Progenitor cell of endocrine pancreas (in vitro differentiated cells): ENCODE data around the gene PPP6C. TPM values are rescaled to one million over a fixed set of nuclear protein-coding genes. Genes with fewer than 3 reads are reported as not detected.
"Not testable (repeated sequence)": the region's sequence is repeated elsewhere in the genome, so short reads cannot be mapped to it uniquely, and the experiment has no call there.

Experiments used
- DNase-seq: peaks from one replicate; pipeline ENCODE4 v3.0.0; 2021; ENCODE audit warnings: low spot score; ENCODE audit not compliant: unreplicated experiment
- H3K27ac Mint-ChIP-seq: 2 replicates; pipeline ENCODE4 v1.8.0; 2021; ENCODE audit warnings: mild to moderate bottlenecking, moderate library complexity, mixed read lengths
- H3K27me3 Mint-ChIP-seq: 2 replicates; pipeline ENCODE4 v1.8.0; 2021; ENCODE audit warnings: mixed read lengths
- H3K36me3 Mint-ChIP-seq: 2 replicates; pipeline ENCODE4 v1.8.0; 2022; ENCODE audit warnings: mixed read lengths; ENCODE audit not compliant: insufficient read depth
- H3K4me1 Mint-ChIP-seq: 2 replicates; pipeline ENCODE4 v1.8.0; 2021; ENCODE audit warnings: low read depth, mixed read lengths
- H3K4me3 Mint-ChIP-seq: 2 replicates; pipeline ENCODE4 v1.8.0; 2021; ENCODE audit warnings: low read depth, mild to moderate bottlenecking, moderate library complexity, mixed read lengths
- H3K9me3 Mint-ChIP-seq: 2 replicates; pipeline ENCODE4 v1.8.0; 2021; ENCODE audit warnings: low read depth, mixed read lengths
- long read RNA-seq: library from polyadenylated mRNA; unstranded; transcript quantifications from one replicate; pipeline ENCODE4 v2.0.0, GENCODE V29; 2020
- total RNA-seq: library from RNA; stranded (reverse); gene quantifications from 2 replicates; pipeline ENCODE4 v1.2.1, GENCODE V29; 2021
- TF ChIP-seq, protein P1 (sequence below): fragments of 200-600 bp; sonication (generic); IDR thresholded peaks from one replicate; pipeline ENCODE4 v1.5.0; 2021; ENCODE audit warnings: antibody characterized with exemption, mild to moderate bottlenecking; ENCODE audit not compliant: unreplicated experiment

Gene PPP6C
- total RNA-seq, result 29.4 and 32.5 TPM in 2 replicates
- long read RNA-seq, full-length matches to known transcripts, result 32 of 39 reads
- long read RNA-seq, partial matches to known transcripts, result 6 of 39 reads
- long read RNA-seq, other reads (novel, unspliced or antisense), result 1 of 39 reads

DNA sequence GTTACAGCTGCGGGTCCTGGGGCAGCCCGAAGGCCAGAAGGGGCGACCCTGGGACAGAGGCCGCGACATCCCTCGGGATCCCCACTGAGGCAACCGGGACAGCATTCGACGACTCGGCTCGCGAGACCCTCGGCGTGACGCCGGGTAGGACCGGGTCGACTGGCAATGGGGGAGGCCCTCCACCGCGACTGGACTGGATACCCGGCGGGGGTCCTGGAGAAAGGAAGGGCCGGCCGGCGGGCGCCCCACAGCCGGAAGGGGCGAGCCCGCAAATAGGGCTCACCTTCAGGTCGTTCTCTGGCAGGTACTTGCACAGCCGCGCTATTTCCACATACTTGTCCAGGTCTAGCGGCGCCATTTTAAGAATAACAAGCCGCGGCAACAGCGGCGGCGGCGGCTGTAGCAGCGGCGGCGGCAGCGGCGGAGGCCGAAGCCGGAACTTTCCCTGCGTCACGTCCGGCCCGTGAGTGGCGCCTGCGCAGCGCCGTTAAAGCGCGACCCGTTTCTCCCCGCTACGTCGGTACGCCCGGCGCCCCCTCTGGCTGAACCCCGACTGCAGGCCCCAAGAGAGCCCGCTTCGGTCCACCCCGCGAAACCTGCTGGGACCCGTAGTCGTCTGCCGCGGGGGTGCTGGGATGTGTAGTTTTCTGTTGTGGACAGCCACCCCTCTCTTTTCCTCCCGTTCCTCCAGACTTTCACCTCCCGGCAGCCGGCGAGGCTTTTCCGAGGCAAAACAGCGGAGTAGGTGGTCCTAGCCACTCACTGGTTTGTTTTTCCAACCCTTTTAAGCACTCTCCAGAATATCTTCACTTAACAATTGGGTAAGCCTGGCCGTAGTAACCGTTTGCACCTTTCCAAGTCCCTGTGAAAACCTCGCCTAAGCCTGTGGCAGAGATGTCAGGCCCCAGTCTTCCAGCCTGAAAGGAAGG, at the start of gene PPP6C:
TSS of gene PPP6C (minus strand) at position 443 of the 929 bp plus-strand sequence. CDS start at position 358, 85 bp downstream.
- peak within 1 kb of the TSS; percentile 91 for H3K4me3 Mint-ChIP-seq
- H3K36me3 Mint-ChIP-seq, result no peaks in the 10 kb centered on the region
- no peaks in the 10 kb centered on the region for H3K27me3 Mint-ChIP-seq
- TF ChIP-seq, protein P1, sequence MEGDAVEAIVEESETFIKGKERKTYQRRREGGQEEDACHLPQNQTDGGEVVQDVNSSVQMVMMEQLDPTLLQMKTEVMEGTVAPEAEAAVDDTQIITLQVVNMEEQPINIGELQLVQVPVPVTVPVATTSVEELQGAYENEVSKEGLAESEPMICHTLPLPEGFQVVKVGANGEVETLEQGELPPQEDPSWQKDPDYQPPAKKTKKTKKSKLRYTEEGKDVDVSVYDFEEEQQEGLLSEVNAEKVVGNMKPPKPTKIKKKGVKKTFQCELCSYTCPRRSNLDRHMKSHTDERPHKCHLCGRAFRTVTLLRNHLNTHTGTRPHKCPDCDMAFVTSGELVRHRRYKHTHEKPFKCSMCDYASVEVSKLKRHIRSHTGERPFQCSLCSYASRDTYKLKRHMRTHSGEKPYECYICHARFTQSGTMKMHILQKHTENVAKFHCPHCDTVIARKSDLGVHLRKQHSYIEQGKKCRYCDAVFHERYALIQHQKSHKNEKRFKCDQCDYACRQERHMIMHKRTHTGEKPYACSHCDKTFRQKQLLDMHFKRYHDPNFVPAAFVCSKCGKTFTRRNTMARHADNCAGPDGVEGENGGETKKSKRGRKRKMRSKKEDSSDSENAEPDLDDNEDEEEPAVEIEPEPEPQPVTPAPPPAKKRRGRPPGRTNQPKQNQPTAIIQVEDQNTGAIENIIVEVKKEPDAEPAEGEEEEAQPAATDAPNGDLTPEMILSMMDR, result peak; percentile 68
- no peaks in the 10 kb centered on the region for H3K9me3 Mint-ChIP-seq
- peaks cover 13% of the 10 kb centered on the region for H3K4me1 Mint-ChIP-seq
- H3K27ac Mint-ChIP-seq, result peak within 1 kb of the TSS; percentile 96
- DNase-seq, result peak; percentile 93

DNA sequence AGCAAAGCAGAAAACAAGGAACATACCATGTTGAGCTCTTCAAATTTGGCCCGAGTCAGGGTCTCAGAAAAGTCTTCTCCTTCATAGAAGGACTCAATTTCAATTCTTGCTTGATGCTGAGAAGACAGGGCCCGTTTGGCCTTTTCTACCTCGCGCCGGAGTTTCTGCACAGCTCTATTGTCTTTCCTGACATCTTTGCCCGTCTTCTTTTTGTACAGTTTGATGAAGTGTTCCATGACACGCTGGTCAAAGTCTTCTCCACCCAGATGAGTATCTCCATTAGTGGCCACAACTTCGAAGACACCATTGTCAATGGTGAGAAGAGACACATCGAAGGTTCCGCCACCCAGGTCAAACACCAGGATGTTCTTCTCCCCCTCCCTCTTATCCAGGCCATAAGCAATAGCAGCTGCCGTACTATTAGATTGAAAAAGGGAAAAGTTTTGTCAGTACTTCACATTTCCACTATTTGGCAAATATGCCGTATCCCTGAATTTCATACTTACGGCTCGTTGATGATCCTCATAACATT, 49.4 kb upstream of the PPP6C start:
- no peaks in the 10 kb centered on the region for H3K9me3 Mint-ChIP-seq
- H3K36me3 Mint-ChIP-seq, result peaks cover 36% of the 10 kb centered on the region
- H3K4me3 Mint-ChIP-seq, result peak overlapping the region; percentile 94
- TF ChIP-seq, protein P1, result no peak
- H3K27me3 Mint-ChIP-seq, result no peaks in the 10 kb centered on the region
- peaks cover 34% of the 10 kb centered on the region for H3K4me1 Mint-ChIP-seq
- DNase-seq, result no peak
- peak overlapping the region; percentile 47 for H3K27ac Mint-ChIP-seq

DNA sequence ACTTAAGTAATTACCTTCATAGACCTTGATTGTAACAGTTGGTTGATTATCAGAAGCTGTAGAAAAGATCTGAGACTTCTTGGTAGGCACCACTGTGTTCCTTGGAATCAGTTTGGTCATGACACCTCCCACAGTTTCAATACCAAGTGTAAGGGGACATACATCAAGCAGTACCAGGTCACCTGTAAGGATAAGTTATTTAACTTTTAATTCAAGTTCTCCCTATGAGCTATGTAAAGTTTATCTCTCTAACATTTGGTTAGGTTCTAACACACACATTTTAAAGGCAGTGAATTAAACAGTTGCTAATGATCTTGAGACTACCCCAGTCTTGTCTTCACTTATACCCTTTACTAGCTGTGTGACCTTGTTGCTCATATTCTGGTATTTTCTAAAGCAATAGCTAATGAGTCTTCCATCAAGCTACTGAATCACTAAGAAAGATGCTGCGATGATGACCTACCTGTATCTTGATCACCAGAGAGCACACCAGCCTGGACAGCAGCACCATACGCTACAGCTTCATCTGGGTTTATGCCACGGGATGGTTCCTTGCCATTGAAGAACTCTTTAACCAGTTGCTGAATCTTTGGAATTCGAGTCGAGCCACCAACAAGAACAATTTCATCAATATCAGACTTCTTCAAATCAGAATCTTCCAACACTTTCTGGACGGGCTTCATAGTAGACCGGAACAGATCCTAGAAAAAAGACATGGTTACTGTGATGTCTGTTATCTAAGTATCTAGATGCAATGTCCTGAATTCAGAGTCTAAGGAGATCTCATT, 48.7 kb upstream of the PPP6C start:
- Mint-ChIP-seq H3K27ac (peak overlapping the region; percentile 87), H3K4me1 (peaks cover 34% of the 10 kb centered on the region), H3K9me3 (no peaks in the 10 kb centered on the region), H3K4me3 (peak overlapping the region; percentile 94), H3K27me3 (no peaks in the 10 kb centered on the region), H3K36me3 (peaks cover 38% of the 10 kb centered on the region)
- TF ChIP-seq, protein P1, result no peak
- DNase-seq, result no peak

DNA sequence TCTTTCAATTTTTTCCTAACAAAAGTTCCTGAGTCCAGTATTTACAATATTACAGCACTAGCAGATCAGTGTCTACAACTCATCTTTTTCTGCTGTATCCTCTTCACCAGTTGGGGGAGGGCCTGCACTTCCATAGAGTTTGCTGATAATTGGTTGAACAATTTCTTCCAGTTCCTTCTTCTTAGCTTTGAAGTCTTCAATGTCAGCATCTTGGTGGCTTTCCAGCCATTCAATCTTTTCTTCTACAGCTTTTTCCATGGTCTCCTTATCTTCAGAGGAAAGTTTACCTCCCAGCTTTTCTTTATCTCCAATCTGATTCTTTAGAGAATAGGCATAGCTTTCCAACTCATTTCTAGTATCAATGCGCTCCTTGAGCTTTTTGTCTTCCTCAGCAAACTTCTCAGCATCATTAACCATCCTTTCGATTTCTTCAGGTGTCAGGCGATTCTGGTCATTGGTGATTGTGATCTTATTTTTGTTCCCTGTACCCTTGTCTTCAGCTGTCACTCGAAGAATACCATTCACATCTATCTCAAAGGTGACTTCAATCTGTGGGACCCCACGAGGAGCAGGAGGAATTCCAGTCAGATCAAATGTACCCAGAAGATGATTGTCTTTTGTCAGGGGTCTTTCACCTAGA, 47.0 kb upstream of the PPP6C start:
- peaks cover 38% of the 10 kb centered on the region for H3K36me3 Mint-ChIP-seq
- H3K4me3 Mint-ChIP-seq, result peak overlapping the region; percentile 9
- peak overlapping the region; percentile 27 for H3K27ac Mint-ChIP-seq
- peaks cover 31% of the 10 kb centered on the region for H3K4me1 Mint-ChIP-seq
- not testable (repeated sequence) for H3K27me3 Mint-ChIP-seq, H3K9me3 Mint-ChIP-seq, DNase-seq

DNA sequence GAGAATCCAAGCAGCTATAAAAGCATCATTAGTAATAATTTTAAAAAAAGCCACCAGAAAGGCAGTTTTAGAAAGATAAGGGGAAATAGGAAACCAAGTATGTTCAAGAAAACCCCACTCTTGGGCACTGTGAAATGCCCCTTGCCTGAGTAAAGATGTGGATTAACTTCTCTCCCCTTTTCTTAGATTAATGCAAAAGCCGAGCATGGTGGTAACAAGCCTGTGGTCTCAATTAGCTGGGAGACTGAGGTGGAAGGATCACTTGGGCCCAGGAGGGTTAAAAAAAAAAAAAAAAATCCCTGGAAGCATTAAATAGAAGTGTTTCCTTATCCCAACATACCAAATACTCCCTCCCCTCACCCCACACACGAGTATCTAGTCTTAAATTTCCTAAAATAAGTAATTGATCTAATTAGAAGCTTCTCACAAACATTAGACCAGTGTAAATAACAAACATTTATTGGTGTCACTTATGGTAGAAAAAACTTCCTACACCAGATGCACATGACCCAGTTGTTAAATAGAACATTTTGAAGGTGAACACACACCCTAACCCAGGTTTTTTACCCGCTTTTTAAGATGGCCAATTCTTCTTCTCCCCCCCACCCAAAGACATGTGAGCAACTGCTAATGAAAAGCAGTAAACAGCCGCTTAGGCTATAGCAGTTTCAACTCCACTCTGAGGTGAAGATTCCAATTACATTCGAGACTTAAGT, 46.4 kb upstream of the PPP6C start:
- DNase-seq, result no peak
- peaks cover 35% of the 10 kb centered on the region for H3K36me3 Mint-ChIP-seq
- no peaks in the 10 kb centered on the region for H3K9me3 Mint-ChIP-seq
- H3K4me1 Mint-ChIP-seq, result peaks cover 31% of the 10 kb centered on the region
- H3K27me3 Mint-ChIP-seq, result no peaks in the 10 kb centered on the region
- TF ChIP-seq, protein P1, result no peak
- peak overlapping the region; percentile 9 for H3K4me3 Mint-ChIP-seq
- H3K27ac Mint-ChIP-seq, result peak overlapping the region; percentile 90

DNA sequence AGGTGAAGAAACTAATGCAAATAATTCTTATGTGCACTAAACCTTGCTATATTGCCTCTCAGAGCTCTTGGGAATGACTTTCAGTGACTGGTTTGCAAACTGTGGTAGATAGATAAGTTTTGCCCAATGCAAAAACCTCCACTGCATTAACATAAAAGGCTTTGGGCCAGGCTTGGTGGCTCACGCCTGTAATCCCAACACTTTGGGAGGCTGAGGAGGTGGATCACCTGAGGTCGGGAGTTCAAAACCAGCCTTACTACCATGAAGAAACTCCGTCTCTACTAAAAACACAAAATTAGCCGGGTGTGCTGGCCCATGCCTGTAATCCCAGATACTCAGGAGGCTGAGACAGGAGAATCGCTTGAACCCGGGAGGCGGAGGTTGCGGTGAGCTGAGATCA, 44.5 kb upstream of the PPP6C start:
- peaks cover 30% of the 10 kb centered on the region for H3K4me1 Mint-ChIP-seq
- H3K9me3 Mint-ChIP-seq, H3K27me3 Mint-ChIP-seq, DNase-seq, H3K27ac Mint-ChIP-seq, H3K4me3 Mint-ChIP-seq: not testable (repeated sequence)
- H3K36me3 Mint-ChIP-seq, result peaks cover 30% of the 10 kb centered on the region
